CD1c-positive myeloid dendritic cell (primary cell): ENCODE measurements around the gene ATP5MC2.
"Not testable (repeated sequence)": the region's sequence is repeated elsewhere in the genome, so short reads cannot be mapped to it uniquely, and the experiment has no call there.

ENCODE experiments used
- DNase-seq: peaks from one replicate; pipeline ENCODE4 v3.0.0-alpha.2; 2016; ENCODE audit errors: extremely low spot score

Gene ATP5MC2

GRCh38 chr12:53694756-53695151, 18.9 kb upstream of the ATP5MC2 start:
- no peak for DNase-seq

GRCh38 chr12:53688134-53688533, 12.3 kb upstream of the ATP5MC2 start:
- DNase-seq, result no peak

- DNase-seq, result no peak
Measured at GRCh38 chr12:53686436-53686835, 10.6 kb upstream of the ATP5MC2 start.

- no peak for DNase-seq
Measured at GRCh38 chr12:53684654-53685220, 8.9 kb upstream of the ATP5MC2 start.

GRCh38 chr12:53683983-53684382, 8.1 kb upstream of the ATP5MC2 start:
- no peak for DNase-seq

DNA sequence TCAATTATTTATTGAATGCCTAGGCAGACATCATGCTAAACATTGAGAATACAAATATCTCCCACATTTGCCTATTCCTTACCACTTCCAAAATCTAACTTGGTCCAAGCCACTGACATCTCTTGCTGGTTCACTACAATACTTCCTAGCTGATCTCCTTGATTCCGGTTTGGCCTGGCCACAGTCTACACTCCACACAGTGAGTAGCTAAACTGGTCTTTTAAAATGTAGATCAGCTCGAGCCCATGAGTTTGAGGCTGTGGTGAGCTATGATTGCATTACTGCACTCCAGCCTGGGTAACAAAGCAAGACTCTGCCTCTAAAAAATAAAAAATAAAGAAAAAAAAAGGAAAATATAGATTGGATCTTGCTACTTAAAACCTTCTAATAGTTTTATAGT, 7.6 kb upstream of the ATP5MC2 start:
- DNase-seq, result no peak

GRCh38 chr12:53680061-53680460, 4.2 kb upstream of the ATP5MC2 start:
- not testable (repeated sequence) for DNase-seq

DNA sequence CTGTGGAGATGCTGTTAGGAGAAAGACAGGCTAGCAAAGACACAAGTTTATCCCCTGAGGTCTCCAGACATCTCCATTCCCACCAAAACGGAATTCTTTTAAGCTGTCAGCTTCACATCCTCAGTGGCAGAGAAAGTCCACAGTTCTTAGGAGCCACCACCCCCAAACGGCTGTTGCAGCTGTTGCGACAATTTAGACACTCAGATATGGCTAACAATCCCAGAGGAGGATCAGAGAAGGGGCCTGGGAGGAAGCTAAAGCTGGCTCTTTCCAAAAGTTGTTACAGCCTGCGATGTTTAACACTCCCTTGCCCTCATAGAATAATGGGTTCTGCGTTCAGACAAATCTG, 1.9 kb upstream of the ATP5MC2 start:
- no peak for DNase-seq

DNA sequence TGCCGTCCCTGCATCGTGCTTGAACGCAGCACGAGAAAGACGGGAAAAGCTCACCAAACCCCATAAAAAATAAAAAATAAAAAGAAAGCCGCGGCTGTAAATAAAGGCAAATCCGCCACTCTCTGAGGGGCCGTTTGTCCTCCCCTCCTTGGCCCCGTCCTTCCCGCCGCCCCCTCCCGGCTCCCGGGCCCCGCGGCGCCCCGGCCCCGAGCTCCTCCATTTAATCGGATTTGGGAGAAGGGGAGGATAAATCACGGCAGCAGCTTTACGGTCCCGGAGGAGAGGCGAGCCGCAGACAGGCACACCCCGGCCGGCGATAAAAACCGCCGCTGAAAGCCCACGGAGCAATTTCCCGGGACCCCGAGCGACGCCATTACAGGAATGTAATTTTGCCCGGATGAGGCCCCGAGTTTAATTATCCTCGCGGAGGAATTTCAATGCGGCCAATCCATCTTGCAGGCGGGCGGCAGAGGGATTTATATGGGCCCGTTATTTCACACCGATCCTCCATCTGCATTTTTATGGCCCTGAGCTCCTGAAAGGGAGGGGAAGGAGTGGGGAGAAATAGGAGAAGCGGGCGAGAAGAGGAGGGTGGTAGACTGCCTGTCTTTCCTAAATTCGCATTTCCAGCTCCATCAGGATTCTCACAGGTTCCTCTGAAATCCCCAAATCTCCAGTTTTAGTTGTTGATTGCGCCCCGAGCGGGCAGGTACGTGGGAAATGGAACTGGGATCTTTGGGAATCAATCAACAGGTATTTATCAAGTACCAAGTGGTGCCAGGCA, 1.3 kb upstream of the ATP5MC2 start:
- no peak for DNase-seq

DNA sequence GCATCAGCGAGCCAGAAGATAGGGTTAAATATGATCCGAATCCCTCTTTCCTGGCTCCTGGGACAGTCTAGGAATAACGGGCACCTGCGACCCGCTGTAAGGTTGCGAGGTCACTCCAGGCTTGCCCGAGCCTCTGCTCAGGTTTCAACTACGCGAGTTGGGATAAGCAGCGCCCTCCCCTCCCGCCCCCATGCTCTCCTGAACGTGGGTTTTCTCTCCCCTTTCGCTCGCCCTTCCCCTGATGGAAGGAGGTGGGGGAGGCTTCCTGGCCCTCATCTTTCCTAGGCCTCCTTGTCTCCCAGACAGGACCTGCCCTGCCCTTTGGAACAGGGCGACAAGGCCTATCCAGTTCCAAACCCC, 753 bp upstream of the ATP5MC2 start:
- no peak for DNase-seq

GRCh38 chr12:53674977-53675700, 744 bp downstream of the ATP5MC2 start:
- no peak for DNase-seq

GRCh38 chr12:53670971-53671370, 4.9 kb downstream of the ATP5MC2 start:
- no peak for DNase-seq

DNA sequence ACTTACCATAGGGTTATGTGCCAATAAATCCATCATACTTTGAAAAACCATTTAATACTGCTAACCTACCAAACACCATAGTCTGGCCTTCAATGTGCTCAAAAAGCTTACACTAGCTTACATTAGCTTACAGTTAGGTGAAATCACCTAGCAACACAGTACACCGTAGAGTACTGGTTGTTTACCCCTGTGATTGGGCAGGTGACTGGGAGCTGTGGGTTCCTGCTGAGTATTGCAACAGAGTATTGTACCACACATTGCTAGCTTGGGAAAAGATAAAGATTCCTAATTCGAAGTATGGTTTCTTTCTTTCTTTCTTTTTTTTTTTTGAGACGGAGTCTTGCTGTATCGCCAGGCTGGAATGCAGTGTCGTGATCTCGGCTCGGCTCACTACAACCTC, 5.6 kb downstream of the ATP5MC2 start:
- DNase-seq, result no peak

DNA sequence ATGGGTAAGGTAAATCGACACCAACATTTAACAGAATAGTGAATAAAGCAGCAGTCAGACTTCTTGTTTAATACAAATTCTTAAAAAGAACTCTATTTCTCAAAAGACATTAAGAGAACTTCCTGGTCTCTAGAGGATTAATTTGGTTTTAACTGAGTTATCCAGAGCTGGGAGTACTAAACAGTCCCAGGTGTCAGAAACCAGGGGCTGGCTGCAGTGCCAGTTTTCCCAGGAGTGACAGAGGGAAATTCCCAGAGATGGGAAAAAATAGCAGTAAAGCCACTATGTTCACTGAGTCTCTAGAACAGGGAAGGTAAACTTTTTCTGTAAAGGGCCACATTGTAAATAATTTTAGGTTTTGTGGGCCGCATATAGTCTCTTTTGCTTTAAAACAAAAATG, 8.8 kb downstream of the ATP5MC2 start:
- no peak for DNase-seq

DNA sequence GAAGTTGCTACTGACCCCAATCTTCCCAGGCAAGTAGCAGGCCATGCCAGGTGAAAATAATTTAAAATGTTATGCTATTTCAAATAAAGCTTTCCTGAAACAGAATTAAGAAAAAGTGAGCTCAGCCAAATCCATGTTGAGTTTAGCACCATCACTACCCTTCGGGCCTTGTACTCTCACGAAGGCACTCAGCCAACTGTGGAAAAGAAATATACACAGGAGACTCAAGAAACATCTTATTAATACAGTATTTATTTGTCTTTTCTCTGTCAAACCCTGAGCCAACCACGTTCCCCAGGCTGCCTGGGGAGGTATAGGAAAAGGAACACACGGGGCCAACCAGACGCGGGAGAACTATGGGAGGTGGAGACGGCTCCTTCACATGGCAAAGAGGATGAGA, 10.9 kb downstream of the ATP5MC2 start:
- DNase-seq, result no peak

DNA sequence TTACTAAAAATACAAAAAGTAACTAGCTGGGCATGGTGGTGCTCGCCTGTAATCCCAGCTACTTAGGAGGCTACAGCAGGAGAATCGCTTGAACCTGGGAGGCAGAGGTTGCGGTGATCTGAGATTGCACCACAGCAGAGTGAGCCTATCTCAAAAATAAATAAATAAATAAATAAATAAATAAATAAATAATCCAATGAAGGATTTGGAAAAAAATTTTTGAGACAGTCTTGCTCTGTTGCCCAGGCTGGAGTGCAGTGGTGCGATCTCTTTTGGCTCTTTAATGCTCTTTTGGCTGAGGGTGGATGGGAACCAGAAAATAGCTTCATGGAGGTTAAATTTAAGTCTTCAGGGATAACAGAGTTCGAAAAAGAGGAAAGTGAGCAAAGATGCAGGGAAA, 11.7 kb downstream of the ATP5MC2 start:
- DNase-seq, result no peak

DNA sequence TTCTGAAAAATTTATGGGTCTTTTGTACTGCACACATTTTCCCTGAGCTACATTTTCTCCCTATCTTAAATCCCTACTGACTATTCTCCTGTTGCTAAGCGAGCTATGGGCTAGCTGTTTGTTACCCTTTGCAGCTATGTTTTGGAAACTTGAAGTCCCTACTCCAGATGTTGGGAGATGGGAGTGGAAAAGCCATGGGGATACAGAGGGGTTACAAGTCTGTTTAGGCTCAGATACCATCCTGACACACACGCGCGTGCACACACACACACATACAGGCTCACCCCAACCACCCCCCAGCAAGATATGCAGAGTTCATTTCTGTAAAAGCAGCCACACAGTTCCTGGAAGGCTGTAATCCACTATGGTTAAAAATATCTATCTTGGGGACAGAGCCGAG, 15.8 kb downstream of the ATP5MC2 start:
- no peak for DNase-seq

DNA sequence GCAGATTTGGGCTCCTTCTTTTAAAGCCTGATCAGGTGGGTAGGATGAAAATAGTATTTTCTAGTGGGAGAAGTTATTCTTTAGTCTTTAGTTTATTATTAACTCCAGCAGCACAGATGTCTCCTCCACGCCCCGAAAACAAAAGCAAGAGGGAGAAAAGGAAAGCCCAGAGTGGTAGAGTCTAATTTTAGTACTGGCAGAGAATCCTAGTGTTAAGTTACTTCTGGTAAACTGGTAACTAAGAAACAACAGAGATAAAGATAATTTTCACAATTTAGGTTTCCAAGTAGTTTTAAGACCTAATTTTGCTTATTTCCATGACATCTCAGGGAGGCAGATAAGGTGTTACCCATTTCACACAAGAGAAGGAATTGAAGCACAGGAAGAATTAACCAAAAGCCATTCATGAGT, 16.3 kb downstream of the ATP5MC2 start:
- no peak for DNase-seq

- no peak for DNase-seq
Measured at GRCh38 chr12:53659011-53659551, 16.8 kb downstream of the ATP5MC2 start.

GRCh38 chr12:53657041-53657440, 18.8 kb downstream of the ATP5MC2 start:
- no peak for DNase-seq

GRCh38 chr12:53653595-53653994, 22.3 kb downstream of the ATP5MC2 start:
- no peak for DNase-seq

GRCh38 chr12:53652366-53652765, 23.5 kb downstream of the ATP5MC2 start:
- DNase-seq, result no peak

GRCh38 chr12:53651737-53652136, 24.1 kb downstream of the ATP5MC2 start:
- no peak for DNase-seq
